NT2/D1 (cell line): ENCODE results near the gene AGTR1.

Experiments
- SUZ12 ChIP-seq: IDR thresholded peaks from 2 replicates; pipeline ENCODE4 v1.6.1; 2011; ENCODE audit not compliant: insufficient read length, insufficient read depth; ENCODE audit errors: extremely low read depth
- YY1 ChIP-seq: IDR thresholded peaks from 2 replicates; pipeline ENCODE4 v1.6.1; 2011; ENCODE audit not compliant: insufficient read length, insufficient read depth
- ZNF274 ChIP-seq: IDR thresholded peaks from 2 replicates; pipeline ENCODE4 v1.6.1; 2011; ENCODE audit warnings: mild to moderate bottlenecking, low read depth, low read length

GRCh38 chr3:148735597-148735996 lies 37.9 kb downstream of the AGTR1 start:
- TF ChIP-seq YY1 (no peak), ZNF274 (no peak), SUZ12 (no peak)
